SK-MEL-5 (cell line): Measurements from ENCODE around the gene OR8K1. TPM values are rescaled to one million over a fixed set of nuclear protein-coding genes. Genes with fewer than 3 reads are reported as not detected.

Experiments used
- DNase-seq: peaks from one replicate; pipeline ENCODE4 v3.0.0-alpha.2; 2016; ENCODE audit warnings: low read depth, low spot score
- in situ Hi-C: cut with HindIII; loops from 2 replicates; pipeline ENCODE4 v1.10.0; 2016; ENCODE audit warnings: low sequenced_read_pairs, high pct_unique_total_duplicates, low pct_unique_long_range_greater_than_20kb
- polyA plus RNA-seq, 2 experiments: library from polyadenylated mRNA; depleted of rRNA; stranded (reverse); fragments of >200 nt; gene quantifications; 2 replicates each; pipeline ENCODE4 v1.2.3, GENCODE V29; 2015
- total RNA-seq: library from RNA; depleted of rRNA; stranded (reverse); fragments of >200 nt; shearing (Covaris generic); gene quantifications from 2 replicates; pipeline ENCODE4 v1.2.3, GENCODE V29; 2014; rRNA removed

OR8K1 gene
- total RNA-seq = not detected in 2 replicates
- polyA plus RNA-seq (2015; cell fraction: cytosol; rRNA removed) = not detected in 2 replicates
- polyA plus RNA-seq (2015; cell fraction: nucleus; rRNA removed) = not detected in 2 replicates

GRCh38 chr11:56345739-56346138 lies at the start of gene OR8K1:
OR8K1 (plus strand) TSS chr11:56346039; CDS start chr11:56346039, 0 bp downstream.
- no peak for DNase-seq

GRCh38 chr11:56296898-56297297 lies 48.9 kb upstream of the OR8K1 start:
- DNase-seq = no peak
- in situ Hi-C loops = no loop called here

More at GRCh38 chr11:56345739-56346138, at the start of gene OR8K1:
- in situ Hi-C loops = no loop called here

- in situ Hi-C loops = no loop called here
- DNase-seq = no peak
Measured at GRCh38 chr11:56307836-56308235, 38.0 kb upstream of the OR8K1 start.

GRCh38 chr11:56314844-56315243 lies 31.0 kb upstream of the OR8K1 start, which contains the start of gene OR8K3:
OR8K3 (plus strand) TSS chr11:56315144; CDS start chr11:56318307, 3,163 bp downstream.
- in situ Hi-C loops = no loop called here
- no peak for DNase-seq

- in situ Hi-C loops = no loop called here
- DNase-seq = no peak
Measured at GRCh38 chr11:56331861-56332491, 13.9 kb upstream of the OR8K1 start.

- in situ Hi-C loops = no loop called here
- DNase-seq = peak; percentile 29
Measured at GRCh38 chr11:56333156-56333555, 12.7 kb upstream of the OR8K1 start.

- in situ Hi-C loops = no loop called here
- DNase-seq = no peak
Measured at GRCh38 chr11:56340289-56340688, 5.5 kb upstream of the OR8K1 start.

GRCh38 chr11:56353991-56354390 lies 8.2 kb downstream of the OR8K1 start, which contains the start of gene OR8J1:
OR8J1 (plus strand) TSS chr11:56354291; CDS start chr11:56360247, 5,956 bp downstream.
- in situ Hi-C loops = no loop called here
- no peak for DNase-seq

GRCh38 chr11:56375324-56375723 lies 29.5 kb downstream of the OR8K1 start, which contains the start of gene OR8U1:
OR8U1 (plus strand) TSS chr11:56375624; CDS start chr11:56375624, 0 bp downstream.
- in situ Hi-C loops = no loop called here

GRCh38 chr11:56380120-56380519 lies 34.3 kb downstream of the OR8K1 start:
- in situ Hi-C loops = no loop called here
- no peak for DNase-seq

More at GRCh38 chr11:56375324-56375723, 29.5 kb downstream of the OR8K1 start, which contains the start of gene OR8U1:
- no peak for DNase-seq

GRCh38 chr11:56394381-56394780 lies 48.5 kb downstream of the OR8K1 start:
- no peak for DNase-seq
- in situ Hi-C loops = no loop called here

GRCh38 chr11:56396047-56396446 lies 50.2 kb downstream of the OR8K1 start:
- in situ Hi-C loops = no loop called here
- peak; percentile 44 for DNase-seq

Other genes with a start within 250 kb of the OR8K1 start
- not detected in 2 replicates for gene OR8H2, start 242.4 kb upstream of the OR8K1 start, total RNA-seq
- gene OR8H3, start 223.7 kb upstream of the OR8K1 start, total RNA-seq = not detected in 2 replicates
- gene OR8J3, start 205.8 kb upstream of the OR8K1 start, total RNA-seq = not detected in 2 replicates
- not detected in 2 replicates for gene OR8K5, start 185.7 kb upstream of the OR8K1 start, total RNA-seq
- 0.82 and 1.0 TPM in 2 replicates for gene OR5J2, start 169.4 kb upstream of the OR8K1 start, total RNA-seq
- not detected in 2 replicates for gene OR5T2, start 111.8 kb upstream of the OR8K1 start, total RNA-seq
- gene OR5T3, start 93.8 kb upstream of the OR8K1 start, total RNA-seq = not detected in 2 replicates
- not detected in 2 replicates for gene OR5T1, start 71.9 kb upstream of the OR8K1 start, total RNA-seq
- not detected in 2 replicates for gene OR8H1, start 53.8 kb upstream of the OR8K1 start, total RNA-seq
- not detected in 2 replicates for gene OR8K3, start 30.9 kb upstream of the OR8K1 start, total RNA-seq
- gene OR8J1, start 8.3 kb downstream of the OR8K1 start, total RNA-seq = not detected in 2 replicates
- not detected in 2 replicates for gene OR8U1, start 29.6 kb downstream of the OR8K1 start, total RNA-seq
- gene OR5AL1, start 66.7 kb downstream of the OR8K1 start, total RNA-seq = not detected in 2 replicates
- not detected in 2 replicates for gene OR5M3, start 127.3 kb downstream of the OR8K1 start, total RNA-seq
- gene OR5M8, start 145.3 kb downstream of the OR8K1 start, total RNA-seq = not detected in 2 replicates
- gene OR5M11, start 197.2 kb downstream of the OR8K1 start, total RNA-seq = not detected in 2 replicates
- not detected in 2 replicates for gene OR5M10, start 231.7 kb downstream of the OR8K1 start, total RNA-seq